Panc1 (cell line): ENCODE measurements around the gene ELF4. TPM values are rescaled to one million over a fixed set of nuclear protein-coding genes. Genes with fewer than 3 reads are reported as not detected.

Experiments
- ATAC-seq: fragments of 200-7000 bp; cut with Tn5 transposase; 2 replicates; pipeline ENCODE4 v1.9.1; 2020; ENCODE audit warnings: mild to moderate bottlenecking, moderate library complexity
- BruUV-seq: library from RNA; stranded (reverse); fragments of 400-500 nt; replicated peaks from 2 replicates; lab custom pipeline; 2021; lab: Mats Ljungman, UMichigan
- CTCF ChIA-PET: fragments of 300-600 bp; sonication (Branson Sonifier 250); formaldehyde crosslinking; loops from one replicate; lab custom pipeline; 2022; ENCODE audit warnings: antibody characterized with exemption; lab: Charles Lee
- POLR2A ChIA-PET: fragments of 300-600 bp; sonication (Branson Sonifier 250); formaldehyde crosslinking; loops from one replicate; lab custom pipeline; 2022; ENCODE audit warnings: antibody characterized with exemption; lab: Charles Lee
- DNase-seq: peaks from one replicate; pipeline ENCODE4 v3.0.0-alpha.2; 2010; ENCODE audit warnings: low read depth, low spot score
- H3K27ac ChIP-seq: 2 replicates; pipeline ENCODE4 v1.5.1; 2011; ENCODE audit warnings: mild to moderate bottlenecking, low read length, inconsistent platforms
- H3K27me3 ChIP-seq: fragments of 200-500 bp; sonication (Bioruptor generic); 2 replicates; pipeline ENCODE4 v1.6.0; 2014; ENCODE audit warnings: low read length, inconsistent platforms; ENCODE audit not compliant: control insufficient read depth, insufficient read depth
- H3K36me3 ChIP-seq: fragments of 200-500 bp; sonication (Bioruptor generic); 2 replicates; pipeline ENCODE4 v1.5.1; 2014; ENCODE audit warnings: inconsistent platforms, mild to moderate bottlenecking, low read length, moderate library complexity; ENCODE audit not compliant: control insufficient read depth, insufficient read depth
- H3K4me1 ChIP-seq: 2 replicates; pipeline ENCODE4 v1.5.1; 2011; ENCODE audit warnings: inconsistent platforms, mild to moderate bottlenecking, low read length, moderate library complexity; ENCODE audit not compliant: control insufficient read depth, insufficient read depth
- H3K4me3 ChIP-seq, 2 experiments: 2 replicates each; pipeline ENCODE4 v1.5.1; 2011 to 2012; ENCODE audit warnings: low read depth in 2 of 2, low read length in 2 of 2, mild to moderate bottlenecking in 2 of 2, inconsistent platforms in 1 of 2, moderate library complexity in 1 of 2
- H3K9me3 ChIP-seq: fragments of 200-500 bp; sonication (Bioruptor generic); 2 replicates; pipeline ENCODE4 v1.5.1; 2014; ENCODE audit warnings: low read depth, mild to moderate bottlenecking, inconsistent platforms, low read length, moderate library complexity; ENCODE audit not compliant: control insufficient read depth, insufficient read depth
- CTCF ChIP-seq: fragments of 450-650 bp; IDR thresholded peaks from 2 replicates; pipeline ENCODE4 v1.5.1; 2017; ENCODE audit warnings: mild to moderate bottlenecking
- POLR2AphosphoS5 ChIP-seq: IDR thresholded peaks from 2 replicates; pipeline ENCODE4 v1.6.1; 2012; ENCODE audit warnings: mild to moderate bottlenecking, low read depth, low read length, moderate library complexity
- REST ChIP-seq, 2 experiments: IDR thresholded peaks; 2 replicates each; pipeline ENCODE4 v1.6.1; 2011 to 2012; ENCODE audit warnings: low read depth in 2 of 2, control low read depth in 1 of 2, low read length in 1 of 2, mild to moderate bottlenecking in 1 of 2, moderate library complexity in 1 of 2; ENCODE audit not compliant: insufficient read depth in 1 of 2
- SIN3A ChIP-seq: IDR thresholded peaks from 2 replicates; pipeline ENCODE4 v1.6.1; 2012; ENCODE audit warnings: low read depth, mild to moderate bottlenecking, low read length, moderate library complexity, borderline replicate concordance; ENCODE audit not compliant: insufficient read depth
- TCF7L2 ChIP-seq: IDR thresholded peaks from 2 replicates; pipeline ENCODE4 v1.6.1; 2011; ENCODE audit warnings: mild to moderate bottlenecking, low read depth, low read length, inconsistent platforms
- in situ Hi-C: cut with HindIII; loops from 2 replicates; pipeline ENCODE4 v1.10.0; 2016; ENCODE audit warnings: low sequenced_read_pairs, low pct_unique_long_range_greater_than_20kb
- intact Hi-C: fragments of 100-400 bp; cut with micrococcal nuclease; formaldehyde crosslinking; loops from one replicate; pipeline ENCODE4 v1.10.0; 2022; ENCODE audit not compliant: unreplicated experiment
- total RNA-seq: library from RNA; stranded (reverse); gene quantifications from one replicate; pipeline ENCODE4 v1.2.1, GENCODE V29; 2021; ENCODE audit not compliant: unreplicated experiment

Gene ELF4
- total RNA-seq, 1 experiment from 2014 or later = 48.0 TPM

GRCh38 chrX:130091980-130092522 lies 18.2 kb downstream of the ELF4 start:
- Histone ChIP-seq H3K27me3 (no peaks in the 10 kb centered on the region), H3K9me3 (no peaks in the 10 kb centered on the region), H3K4me3 (no peak overlapping the region), H3K4me1 (peaks cover 3% of the 10 kb centered on the region), H3K36me3 (no peaks in the 10 kb centered on the region), H3K27ac (no peak overlapping the region)
- CTCF ChIA-PET = no interaction called here
- intact Hi-C loops = no loop called here
- in situ Hi-C loops = no loop called here
- POLR2A ChIA-PET = no interaction called here
- TF ChIP-seq REST (IDR thresholded peaks at IDR 0.05; ENCODE audit: insufficient read depth in 1 of 2, low read depth in 2 of 2, low read length in 1 of 2) (no peak), TCF7L2 (no peak), CTCF (no peak), POLR2AphosphoS5 (no peak), SIN3A (no peak)
- no peak for DNase-seq
- BruUV-seq = no TSS peak
- 0 out of 2 replicates have a peak, but pooled peaks have one; percentile 37 for ATAC-seq

- TF ChIP-seq TCF7L2 = no peak
- TF ChIP-seq CTCF = no peak
- TF ChIP-seq SIN3A = no peak
- H3K27me3 ChIP-seq = no peaks in the 10 kb centered on the region
- ChIA-PET CTCF (no interaction called here), POLR2A (no interaction called here)
- intact Hi-C loops (no loop called here), in situ Hi-C loops (no loop called here)
- no peak overlapping the region for H3K4me3 ChIP-seq
- ATAC-seq (no peak), DNase-seq (no peak)
- no peak overlapping the region for H3K27ac ChIP-seq
- H3K4me1 ChIP-seq = peaks cover 15% of the 10 kb centered on the region
- no peaks in the 10 kb centered on the region for H3K9me3 ChIP-seq
- H3K36me3 ChIP-seq = no peaks in the 10 kb centered on the region
- BruUV-seq = no TSS peak
Measured at GRCh38 chrX:130090364-130090763, 19.9 kb downstream of the ELF4 start.
